Coronary artery (tissue), 2 donors: ENCODE data around the gene RALBP1.
A peak's percentile ranks its signal among the peaks of the same experiment; 100 is the strongest.
"Not testable (repeated sequence)": the region's sequence is repeated elsewhere in the genome, so short reads cannot be mapped to it uniquely, and the experiment has no call there.

Experiments
- DNase-seq: peaks from one replicate; pipeline ENCODE4 v3.0.0-alpha.2; 2017; ENCODE audit warnings: low spot score
- H3K27ac ChIP-seq, 2 donors: fragments of 200-600 bp; sonication (generic); one replicate each; pipeline ENCODE4 v1.5.1; 2016 to 2019
- H3K4me3 ChIP-seq: fragments of 200-600 bp; sonication (generic); 2 replicates; pipeline ENCODE4 v1.5.1; 2016; ENCODE audit warnings: mild to moderate bottlenecking, moderate library complexity
- TF ChIP-seq, protein P1 (sequence below): fragments of 200-600 bp; sonication (generic); IDR thresholded peaks from one replicate; pipeline ENCODE4 v1.5.1; 2019; ENCODE audit warnings: antibody characterized with exemption

RALBP1 gene

GRCh38 chr18:9474983-9475642, at the start of gene RALBP1:
RALBP1 (plus strand) TSS chr18:9475513; CDS start chr18:9513046, 37,533 bp downstream.
- TF ChIP-seq, protein P1, sequence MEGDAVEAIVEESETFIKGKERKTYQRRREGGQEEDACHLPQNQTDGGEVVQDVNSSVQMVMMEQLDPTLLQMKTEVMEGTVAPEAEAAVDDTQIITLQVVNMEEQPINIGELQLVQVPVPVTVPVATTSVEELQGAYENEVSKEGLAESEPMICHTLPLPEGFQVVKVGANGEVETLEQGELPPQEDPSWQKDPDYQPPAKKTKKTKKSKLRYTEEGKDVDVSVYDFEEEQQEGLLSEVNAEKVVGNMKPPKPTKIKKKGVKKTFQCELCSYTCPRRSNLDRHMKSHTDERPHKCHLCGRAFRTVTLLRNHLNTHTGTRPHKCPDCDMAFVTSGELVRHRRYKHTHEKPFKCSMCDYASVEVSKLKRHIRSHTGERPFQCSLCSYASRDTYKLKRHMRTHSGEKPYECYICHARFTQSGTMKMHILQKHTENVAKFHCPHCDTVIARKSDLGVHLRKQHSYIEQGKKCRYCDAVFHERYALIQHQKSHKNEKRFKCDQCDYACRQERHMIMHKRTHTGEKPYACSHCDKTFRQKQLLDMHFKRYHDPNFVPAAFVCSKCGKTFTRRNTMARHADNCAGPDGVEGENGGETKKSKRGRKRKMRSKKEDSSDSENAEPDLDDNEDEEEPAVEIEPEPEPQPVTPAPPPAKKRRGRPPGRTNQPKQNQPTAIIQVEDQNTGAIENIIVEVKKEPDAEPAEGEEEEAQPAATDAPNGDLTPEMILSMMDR: no peak
- H3K27ac ChIP-seq: peak within 1 kb of the TSS; percentile 83 to 98
- peak within 1 kb of the TSS; percentile 100 for H3K4me3 ChIP-seq
- DNase-seq: peak; percentile 100

DNA sequence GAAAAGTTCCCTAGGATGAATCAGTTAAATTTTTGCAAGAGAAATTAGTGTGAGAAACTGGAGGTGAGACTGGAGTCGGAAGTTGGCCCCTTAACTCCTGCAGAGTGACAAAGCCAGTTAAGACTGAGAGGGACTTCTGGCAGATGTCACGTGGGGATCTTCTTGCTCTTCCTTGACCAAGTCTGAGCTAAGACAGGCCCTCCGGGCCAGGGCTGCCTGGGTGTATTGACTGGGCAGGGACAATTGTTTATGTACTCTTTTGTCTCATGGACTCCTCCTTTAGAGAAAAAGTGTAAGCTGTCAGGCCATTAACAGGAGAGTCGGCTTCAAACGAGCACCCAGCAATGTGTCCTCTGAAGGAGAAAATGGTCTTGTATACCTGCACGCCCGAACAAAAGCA, 48.6 kb upstream of the RALBP1 start:
- Histone ChIP-seq H3K4me3 (no peak overlapping the region), H3K27ac (no peak overlapping the region)
- TF ChIP-seq, protein P1: no peak
- no peak for DNase-seq

GRCh38 chr18:9428301-9428706, 47.0 kb upstream of the RALBP1 start:
- H3K4me3 ChIP-seq: no peak overlapping the region

GRCh38 chr18:9428862-9429661, 46.3 kb upstream of the RALBP1 start:
- no peak for DNase-seq
- H3K4me3 ChIP-seq: no peak overlapping the region
- TF ChIP-seq, protein P1: no peak
- H3K27ac ChIP-seq: peak overlapping the region in 1 of 2 donors; percentile 59

More at GRCh38 chr18:9428301-9428706, 47.0 kb upstream of the RALBP1 start:
- H3K27ac ChIP-seq: no peak overlapping the region
- TF ChIP-seq, protein P1: no peak
- DNase-seq: no peak

GRCh38 chr18:9429662-9429993, 45.7 kb upstream of the RALBP1 start:
- TF ChIP-seq, protein P1: no peak
- DNase-seq: no peak
- no peak overlapping the region for H3K4me3 ChIP-seq
- H3K27ac ChIP-seq: no peak overlapping the region

DNA sequence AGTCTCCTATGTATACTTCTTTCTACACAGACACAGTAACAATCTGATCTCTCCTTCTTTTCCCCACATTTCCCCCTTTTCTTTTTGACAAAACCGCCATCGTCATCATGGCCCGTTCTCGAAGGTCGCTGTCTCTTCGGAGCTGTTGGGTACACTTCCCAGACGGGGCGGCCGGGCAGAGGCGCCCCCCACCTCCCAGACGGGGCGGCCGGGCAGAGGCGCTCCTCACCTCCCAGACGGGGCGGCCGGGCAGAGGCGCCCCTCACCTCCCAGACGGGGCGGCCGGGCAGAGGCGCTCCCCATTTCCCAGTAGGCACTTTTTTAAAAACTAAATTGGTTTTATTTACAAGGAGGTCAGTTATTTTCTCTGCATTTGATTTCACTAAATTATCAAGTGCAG, 45.0 kb upstream of the RALBP1 start:
- H3K27ac ChIP-seq, DNase-seq, H3K4me3 ChIP-seq: not testable (repeated sequence)

DNA sequence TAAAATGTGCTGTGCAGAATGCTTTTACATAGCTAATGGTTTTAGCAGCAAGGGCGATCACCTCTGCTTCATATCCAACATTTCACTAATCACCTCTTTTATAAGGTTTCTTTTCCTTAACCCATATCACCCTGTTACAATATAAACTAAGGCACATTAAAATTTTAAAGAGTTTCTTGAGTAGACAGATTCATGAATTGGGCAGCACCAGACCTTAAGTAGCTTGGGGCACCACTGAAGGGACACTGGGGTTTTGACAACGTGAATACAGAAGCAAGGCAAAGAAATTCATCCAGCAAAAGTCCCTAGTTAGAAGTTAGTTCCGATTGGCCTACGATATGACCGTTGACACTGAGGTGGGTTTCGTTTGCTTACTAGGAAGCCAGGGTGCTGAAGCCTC, 44.0 kb upstream of the RALBP1 start:
- Histone ChIP-seq H3K4me3 (no peak overlapping the region), H3K27ac (no peak overlapping the region)
- DNase-seq: no peak
- TF ChIP-seq, protein P1: no peak

DNA sequence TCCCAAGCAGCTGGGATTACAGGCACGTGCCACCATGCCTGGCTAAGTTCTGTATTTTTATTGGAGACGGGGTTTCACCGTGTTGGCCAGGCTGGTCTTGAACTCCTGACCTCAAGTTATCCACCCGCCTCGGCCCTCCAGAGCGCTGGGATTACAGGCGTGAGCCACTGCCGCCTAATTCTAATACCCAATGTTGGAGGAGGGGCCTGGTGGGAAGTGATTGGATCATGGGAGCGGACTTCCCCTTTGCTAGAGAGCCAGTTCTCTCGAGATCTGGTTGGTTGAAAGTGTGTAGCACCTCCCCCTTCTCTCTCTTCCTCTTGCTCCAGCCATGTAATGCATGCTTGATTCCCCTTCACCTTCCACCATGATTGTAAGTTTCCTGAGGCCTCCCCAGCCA, 42.2 kb upstream of the RALBP1 start:
- not testable (repeated sequence) for H3K4me3 ChIP-seq, H3K27ac ChIP-seq, DNase-seq
